Endothelial cell of hepatic sinusoid (primary cell): ENCODE data around the gene PTK6.
"Not testable (repeated sequence)": the region's sequence is repeated elsewhere in the genome, so short reads cannot be mapped to it uniquely, and the experiment has no call there.

Experiments
- in situ Hi-C: cut with HindIII; loops from 2 replicates; pipeline ENCODE4 v1.10.0; 2017; ENCODE audit warnings: low sequenced_read_pairs

The PTK6 gene

DNA sequence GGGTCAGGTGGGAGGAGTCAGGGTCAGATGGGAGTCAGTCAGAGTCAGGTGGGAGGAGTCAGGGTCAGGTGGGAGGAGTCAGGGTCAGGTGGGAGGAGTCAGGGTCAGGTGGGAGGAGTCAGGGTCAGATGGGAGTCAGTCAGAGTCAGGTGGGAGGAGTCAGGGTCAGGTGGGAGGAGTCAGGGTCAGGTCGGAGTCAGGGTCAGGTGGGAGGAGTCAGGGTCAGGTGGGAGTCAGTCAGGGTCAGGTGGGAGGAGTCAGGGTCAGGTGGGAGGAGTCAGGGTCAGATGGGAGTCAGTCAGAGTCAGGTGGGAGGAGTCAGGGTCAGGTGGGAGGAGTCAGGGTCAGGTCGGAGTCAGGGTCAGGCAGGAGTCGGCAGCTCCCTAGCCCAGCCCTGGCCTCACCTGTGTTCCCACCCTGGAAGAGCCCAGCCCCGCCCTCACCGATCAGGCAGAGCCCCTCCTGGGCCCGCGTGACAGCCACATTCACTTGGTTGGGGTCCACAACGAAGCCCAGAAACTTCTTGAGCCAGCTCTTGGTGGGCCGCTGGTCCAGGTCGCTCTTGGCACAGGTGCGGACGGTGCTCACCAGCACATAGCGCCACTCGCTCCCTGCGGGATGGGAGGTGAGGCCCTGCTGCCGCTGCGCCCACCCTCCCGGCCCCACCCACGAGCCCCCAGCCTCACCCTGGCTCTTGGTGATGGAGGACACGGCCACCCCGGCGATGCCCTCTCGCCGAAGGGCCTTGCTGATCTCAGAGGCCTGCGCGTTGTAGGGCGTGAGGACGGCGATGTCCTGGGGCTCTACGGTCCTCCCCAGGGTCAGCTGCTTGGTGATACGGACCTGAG, 22.5 kb upstream of the PTK6 start:
- in situ Hi-C loops = not testable (repeated sequence)

- in situ Hi-C loops = no loop called here
Measured at GRCh38 chr20:63558804-63559484, 21.8 kb upstream of the PTK6 start.

GRCh38 chr20:63557481-63557891, 20.3 kb upstream of the PTK6 start:
- in situ Hi-C loops = no loop called here

DNA sequence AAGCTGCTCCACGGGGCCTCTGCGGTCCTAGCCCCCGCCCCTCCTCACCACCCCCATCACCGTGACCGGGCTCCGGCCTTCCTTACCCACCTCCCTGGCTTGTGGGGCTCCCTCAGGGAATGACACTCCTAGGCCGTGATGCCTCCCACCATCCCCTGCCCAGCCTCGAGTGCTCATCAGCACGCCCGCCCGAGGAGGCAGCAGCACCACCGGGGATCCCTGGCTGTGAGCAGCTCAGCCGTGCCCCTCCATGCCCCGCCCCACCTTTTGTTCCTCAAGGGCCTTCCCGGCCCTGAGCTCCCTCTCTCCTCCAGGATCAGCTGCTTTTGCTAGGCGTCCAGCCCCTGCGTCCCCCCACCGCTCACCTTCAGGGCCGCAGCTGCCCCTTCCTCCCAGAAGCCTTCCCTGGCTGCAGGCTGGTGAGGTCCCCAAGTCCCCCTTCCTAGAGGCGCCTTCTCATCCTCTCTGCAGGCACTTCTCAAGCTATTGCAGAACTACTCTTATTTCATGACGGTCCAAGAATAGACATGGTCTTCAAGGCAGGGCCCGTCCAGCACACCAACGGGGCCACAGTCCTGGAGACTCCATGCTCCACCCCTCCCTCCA, 19.8 kb upstream of the PTK6 start:
- in situ Hi-C loops = no loop called here

DNA sequence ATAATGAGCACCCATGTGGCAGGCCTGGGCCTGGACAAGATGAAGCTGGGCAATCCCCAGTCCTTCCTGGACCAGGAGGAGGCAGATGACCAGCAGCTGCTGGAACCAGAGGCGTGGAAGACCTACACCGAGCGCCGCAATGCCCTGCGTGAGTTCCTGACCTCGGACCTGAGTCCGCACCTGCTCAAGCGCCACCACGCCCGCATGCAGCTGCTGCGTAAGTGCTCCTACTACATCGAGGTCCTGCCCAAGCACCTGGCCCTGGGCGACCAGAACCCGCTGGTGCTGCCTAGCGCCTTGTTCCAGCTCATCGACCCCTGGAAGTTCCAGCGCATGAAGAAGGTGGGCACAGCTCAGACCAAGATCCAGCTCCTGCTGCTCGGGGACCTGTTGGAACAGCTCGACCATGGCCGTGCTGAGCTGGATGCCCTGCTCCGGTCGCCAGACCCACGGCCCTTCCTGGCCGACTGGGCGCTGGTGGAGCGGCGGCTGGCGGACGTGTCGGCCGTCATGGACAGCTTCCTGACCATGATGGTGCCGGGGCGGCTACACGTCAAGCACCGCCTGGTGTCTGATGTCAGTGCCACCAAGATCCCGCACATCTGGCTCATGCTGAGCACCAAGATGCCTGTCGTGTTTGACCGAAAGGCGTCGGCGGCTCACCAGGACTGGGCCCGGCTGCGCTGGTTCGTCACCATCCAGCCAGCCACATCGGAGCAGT, 18.6 kb upstream of the PTK6 start:
- in situ Hi-C loops = no loop called here

- in situ Hi-C loops = no loop called here
Measured at GRCh38 chr20:63554361-63555278, 17.4 kb upstream of the PTK6 start.

DNA sequence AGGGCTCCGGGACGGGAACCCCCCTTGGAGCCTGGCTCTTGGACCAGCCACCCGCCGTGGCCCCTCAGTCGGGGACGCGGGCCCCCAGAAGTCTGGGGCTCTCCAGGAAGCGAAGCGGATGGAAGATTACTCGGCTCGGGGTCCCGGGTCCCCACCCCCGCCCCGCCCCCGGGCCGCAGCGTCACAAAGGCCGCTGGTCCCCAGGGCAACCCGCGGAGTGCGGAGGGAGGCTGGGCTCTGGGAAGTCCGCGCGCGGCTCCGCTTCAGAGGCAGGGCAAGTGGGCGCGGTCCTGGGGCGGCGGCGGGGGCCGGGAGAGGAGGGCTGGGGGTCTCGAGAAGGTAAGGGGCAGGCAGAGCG, 16.7 kb upstream of the PTK6 start, which contains the start of gene FNDC11:
TSS of gene FNDC11 (plus strand) at position 227 of the 358 bp plus-strand sequence. CDS start 1,505 bp downstream, outside the sequence.
- in situ Hi-C loops = no loop called here

DNA sequence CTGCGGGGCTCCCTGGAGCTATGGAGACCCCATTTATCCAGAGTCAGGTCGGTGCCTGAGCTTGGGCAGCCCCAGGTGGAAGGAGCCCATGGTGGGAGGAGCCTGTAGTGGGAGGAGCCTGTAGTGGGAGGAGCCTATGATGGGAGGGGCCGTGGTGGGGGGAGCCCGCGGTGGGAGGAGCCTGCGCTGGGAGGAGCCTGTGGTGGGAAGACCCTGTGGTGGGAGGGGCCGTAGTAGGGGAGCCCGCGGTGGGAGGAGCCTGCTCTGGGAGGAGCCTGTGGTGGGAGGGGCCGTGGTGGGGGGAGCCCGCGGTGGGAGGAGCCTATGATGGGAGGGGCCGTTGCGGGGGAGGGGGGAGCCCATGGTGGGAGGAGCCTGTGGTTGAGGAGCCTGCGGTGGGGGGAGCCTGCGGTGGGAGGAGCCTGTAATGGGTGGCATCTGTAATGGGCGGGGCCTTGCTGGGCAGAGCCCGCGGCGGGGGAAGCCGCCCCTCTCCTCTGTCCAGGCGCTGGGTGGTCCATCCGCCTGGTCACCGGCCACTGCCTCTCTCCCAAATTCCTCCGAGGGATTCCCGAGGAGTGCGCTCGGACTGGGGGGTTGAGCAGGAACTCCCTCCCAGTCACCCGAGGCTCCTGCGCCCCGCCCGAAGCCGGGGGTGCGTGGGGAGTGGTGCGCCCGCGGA, 16.2 kb upstream of the PTK6 start:
- in situ Hi-C loops = no loop called here

- in situ Hi-C loops = no loop called here
Measured at GRCh38 chr20:63552481-63553249, 15.5 kb upstream of the PTK6 start.

- in situ Hi-C loops = no loop called here
Measured at GRCh38 chr20:63551068-63551467, 13.9 kb upstream of the PTK6 start.

DNA sequence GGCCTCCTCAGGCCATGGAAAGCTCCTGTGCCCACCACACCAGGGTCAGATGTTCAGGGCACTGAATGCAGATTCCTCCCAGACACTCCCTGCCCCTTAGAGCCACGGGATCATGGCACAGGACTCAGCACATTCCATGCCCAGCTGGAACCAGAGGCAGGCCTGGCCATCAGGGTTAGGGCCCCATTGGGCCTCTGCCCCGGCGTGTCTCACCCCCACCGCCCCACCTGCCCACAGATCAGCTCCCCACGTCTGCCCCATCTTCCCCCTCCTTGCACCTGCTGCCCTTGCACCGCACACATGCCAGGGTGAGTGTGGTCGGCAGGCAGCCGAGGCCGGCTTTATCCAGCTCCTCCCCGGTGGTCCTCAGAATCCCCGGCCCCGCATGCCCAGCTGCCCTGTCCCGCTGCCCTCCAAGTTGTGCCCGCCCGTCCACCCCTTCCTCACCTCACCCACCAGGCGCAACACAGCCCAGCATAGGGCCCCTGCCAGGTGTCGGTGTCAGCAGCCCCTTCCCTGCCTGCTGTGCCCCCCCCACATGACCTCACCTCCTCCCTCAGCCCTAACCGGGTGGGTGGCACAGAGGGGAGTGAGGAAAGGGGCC, 12.6 kb upstream of the PTK6 start:
- in situ Hi-C loops = no loop called here

- in situ Hi-C loops = no loop called here
Measured at GRCh38 chr20:63549019-63549418, 11.8 kb upstream of the PTK6 start.

DNA sequence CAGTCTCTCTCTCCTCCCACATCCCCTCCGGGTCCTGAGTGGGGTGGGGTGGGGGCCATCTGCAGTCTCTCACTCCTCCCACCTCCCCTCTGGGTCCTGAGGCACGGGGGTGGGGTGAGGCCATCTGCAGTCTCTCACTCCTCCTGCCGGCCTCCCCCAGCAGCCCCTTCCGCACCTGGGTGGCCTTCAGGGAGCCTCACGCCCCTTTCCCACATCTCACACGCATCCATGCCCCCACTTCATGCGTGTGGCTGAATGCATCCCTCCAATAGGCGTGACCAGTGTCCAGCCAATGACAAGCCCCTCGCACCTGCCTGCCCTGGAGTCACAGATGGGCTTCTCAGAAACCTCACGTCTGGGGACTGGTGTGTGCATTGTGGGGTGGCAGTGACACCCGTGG, 11.4 kb upstream of the PTK6 start:
- in situ Hi-C loops = no loop called here

DNA sequence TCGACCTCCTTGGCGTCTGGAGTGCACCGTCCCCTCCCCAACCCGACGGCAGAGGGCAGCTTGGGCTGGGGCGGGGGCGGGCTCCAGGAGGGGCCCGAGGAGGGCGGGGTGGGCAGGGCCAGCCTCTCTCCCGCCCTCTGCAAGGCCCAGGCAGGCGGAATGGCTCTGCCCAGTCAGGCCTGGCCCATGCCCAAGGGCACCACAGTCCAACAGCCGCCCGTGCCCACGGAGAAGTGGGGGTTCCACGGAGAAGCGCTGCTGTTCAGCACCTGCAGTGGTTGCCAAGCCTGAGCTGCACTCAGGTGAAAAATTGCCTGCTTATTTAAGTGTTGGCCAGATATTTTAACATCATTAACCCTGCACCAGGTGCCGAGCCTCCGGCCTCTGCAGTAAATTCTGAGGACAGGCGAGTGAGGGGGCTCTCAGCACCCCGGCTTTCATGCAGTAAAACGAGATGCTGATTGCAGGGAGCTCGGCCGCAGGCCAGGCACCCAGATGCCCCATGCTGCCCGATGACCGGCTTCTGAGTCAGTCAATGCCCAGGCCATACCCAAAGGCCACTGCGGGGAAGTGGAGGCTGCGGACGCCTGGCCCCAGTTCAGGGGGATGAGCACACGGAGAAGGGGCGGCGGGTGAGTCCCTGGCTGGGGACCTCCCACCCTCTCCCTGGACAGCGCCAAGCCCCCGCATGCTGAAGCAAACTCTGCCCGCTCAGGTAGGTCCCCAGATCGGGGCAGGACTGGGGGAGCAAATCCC, 10.7 kb upstream of the PTK6 start, which contains the start of gene SRMS:
TSS of gene SRMS (minus strand) at position 25 of the 756 bp plus-strand sequence. CDS start 286 bp downstream, outside the sequence.
- in situ Hi-C loops = no loop called here

GRCh38 chr20:63546956-63547724, 10.0 kb upstream of the PTK6 start:
- in situ Hi-C loops = no loop called here

DNA sequence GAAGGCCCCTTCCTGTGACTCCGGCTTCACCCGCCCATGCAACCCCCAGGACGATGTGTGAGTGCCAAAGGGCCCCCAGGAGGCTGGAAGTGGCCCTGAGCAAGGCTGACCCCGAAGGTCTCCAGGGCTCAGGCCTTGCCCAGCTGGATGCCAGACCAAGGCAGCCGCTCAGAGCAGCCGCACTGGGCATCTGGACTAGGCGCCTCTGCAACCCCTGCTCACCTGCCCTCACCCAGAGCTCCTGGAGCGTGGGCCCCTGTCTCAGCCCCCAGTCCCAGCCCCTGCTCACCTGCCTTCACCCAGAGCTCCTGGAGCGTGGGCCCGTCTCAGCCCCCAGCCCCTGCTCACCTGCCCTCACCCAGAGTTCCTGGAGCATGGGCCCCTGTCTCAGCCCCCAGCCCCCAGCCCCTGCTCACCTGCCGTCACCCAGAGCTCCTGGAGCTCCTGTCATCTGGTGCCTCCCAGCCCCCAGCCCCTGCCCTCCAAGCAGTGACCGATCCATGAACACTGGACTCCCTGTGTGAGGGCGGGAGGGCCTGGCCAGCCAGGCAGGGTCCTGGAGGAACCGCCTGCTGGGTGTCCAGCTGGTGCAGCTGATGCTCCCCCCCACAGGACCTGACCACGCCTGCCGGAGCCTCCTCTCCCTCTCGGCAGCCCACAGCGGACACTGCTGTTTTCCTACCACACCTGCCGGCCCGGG, 9.2 kb upstream of the PTK6 start:
- in situ Hi-C loops = no loop called here
